ENCODE data around the gene ASTN2.

The ASTN2 gene

GRCh38 chr9:116390303-116391228 lies 1024.3 kb downstream of the ASTN2 start:
- no peak overlapping the region for H3K4me3 ChIP-seq (ENCODE audit: low read length)
- no peak for TF ChIP-seq CTCF (conservative IDR thresholded peaks at IDR 0.05; ENCODE audit: low read depth, low read length)
- no peak for DNase-seq (ENCODE audit: low read depth)

GRCh38 chr9:116389541-116390302 lies 1025.1 kb downstream of the ASTN2 start:
- DNase-seq (ENCODE audit: low read depth) = no peak
- no peak overlapping the region for H3K4me3 ChIP-seq (ENCODE audit: low read length)
- TF ChIP-seq CTCF (conservative IDR thresholded peaks at IDR 0.05; ENCODE audit: low read depth, low read length) = no peak

GRCh38 chr9:116387934-116388698 lies 1026.7 kb downstream of the ASTN2 start:
- H3K4me3 ChIP-seq (ENCODE audit: low read length) = no peak overlapping the region
- TF ChIP-seq CTCF (conservative IDR thresholded peaks at IDR 0.05; ENCODE audit: low read depth, low read length) = no peak
- no peak for DNase-seq (ENCODE audit: low read depth)

GRCh38 chr9:116383936-116384335 lies 1030.9 kb downstream of the ASTN2 start:
- DNase-seq (ENCODE audit: low read depth) = no peak
- TF ChIP-seq CTCF (conservative IDR thresholded peaks at IDR 0.05; ENCODE audit: low read depth, low read length) = no peak
- no peak overlapping the region for H3K4me3 ChIP-seq (ENCODE audit: low read length)

- no peak for DNase-seq (ENCODE audit: low read depth)
- no peak for TF ChIP-seq CTCF (conservative IDR thresholded peaks at IDR 0.05; ENCODE audit: low read depth, low read length)
- no peak overlapping the region for H3K4me3 ChIP-seq (ENCODE audit: low read length)
Measured at GRCh38 chr9:116383133-116383532, 1031.7 kb downstream of the ASTN2 start.

- no peak for TF ChIP-seq CTCF (conservative IDR thresholded peaks at IDR 0.05; ENCODE audit: low read depth, low read length)
- no peak for DNase-seq (ENCODE audit: low read depth)
Measured at GRCh38 chr9:116382053-116382452, 1032.8 kb downstream of the ASTN2 start.

More at GRCh38 chr9:116382053-116382452, 1032.8 kb downstream of the ASTN2 start:
- H3K4me3 ChIP-seq (ENCODE audit: low read length) = no peak overlapping the region

Data from retinal pigment epithelial cell (primary cell).